Inflammatory macrophage treated with lipopolysaccharide for 4 hours (primary cell): ENCODE measurements around the gene MAP3K9.
"Not testable (repeated sequence)": the region's sequence is repeated elsewhere in the genome, so short reads cannot be mapped to it uniquely, and the experiment has no call there.

Experiments
- DNase-seq: peaks from one replicate; pipeline ENCODE4 v3.0.0-alpha.2; 2020

The MAP3K9 gene

DNA sequence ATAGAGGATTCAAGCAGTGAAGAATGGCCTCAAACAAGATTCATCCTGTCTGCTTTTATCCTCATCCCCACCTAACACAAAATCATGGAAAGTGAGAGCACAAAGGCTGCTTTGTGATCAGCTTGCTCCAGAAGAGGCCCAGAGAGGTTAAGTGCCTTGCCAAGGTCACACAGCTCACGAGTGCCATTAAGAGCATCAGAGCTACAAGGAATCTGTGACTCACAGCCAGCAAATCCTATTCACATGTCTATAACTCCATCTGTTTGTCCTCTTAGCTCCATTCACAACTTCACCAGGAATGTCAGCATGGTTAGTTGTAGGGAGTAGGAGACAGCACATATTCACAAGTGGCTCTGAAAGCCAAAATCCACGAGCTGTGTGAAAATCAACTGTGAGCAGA lies 87.8 kb downstream of the MAP3K9 start:
- no peak for DNase-seq

DNA sequence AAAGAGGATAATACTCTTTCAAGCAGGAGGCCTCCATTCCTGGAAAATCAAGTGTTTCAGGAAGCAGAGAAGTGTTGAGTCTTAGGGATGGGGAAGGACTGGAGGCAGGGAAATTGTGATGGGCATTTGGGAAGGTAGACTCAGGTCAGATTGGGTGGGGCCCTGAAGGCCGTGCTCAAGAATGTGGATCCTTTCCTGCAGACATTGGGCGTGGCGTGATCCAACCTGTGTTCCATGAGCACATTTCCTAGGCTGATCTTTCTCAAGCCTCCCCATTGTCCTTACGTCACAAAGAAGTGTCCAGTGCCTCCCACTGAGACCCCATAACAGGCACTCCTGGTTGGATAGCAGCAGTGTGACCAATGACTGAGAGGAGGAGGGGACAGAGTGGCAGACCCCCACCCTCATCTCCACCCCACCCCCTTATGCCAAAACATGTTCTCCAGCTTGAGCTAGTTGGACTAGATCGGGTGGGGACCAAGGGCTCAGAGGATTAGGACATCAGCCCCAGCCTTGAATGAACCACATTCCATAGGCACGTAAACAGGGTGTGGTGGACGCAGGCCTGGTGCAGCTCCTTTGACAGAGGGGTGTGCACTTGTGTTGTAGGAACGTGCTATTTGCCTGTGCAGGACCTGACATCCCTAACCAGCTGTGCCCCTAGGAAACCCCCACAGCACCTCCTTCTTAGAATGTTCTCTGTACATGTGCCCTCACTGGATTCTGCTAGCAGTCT lies 90.8 kb downstream of the MAP3K9 start:
- DNase-seq = no peak

DNA sequence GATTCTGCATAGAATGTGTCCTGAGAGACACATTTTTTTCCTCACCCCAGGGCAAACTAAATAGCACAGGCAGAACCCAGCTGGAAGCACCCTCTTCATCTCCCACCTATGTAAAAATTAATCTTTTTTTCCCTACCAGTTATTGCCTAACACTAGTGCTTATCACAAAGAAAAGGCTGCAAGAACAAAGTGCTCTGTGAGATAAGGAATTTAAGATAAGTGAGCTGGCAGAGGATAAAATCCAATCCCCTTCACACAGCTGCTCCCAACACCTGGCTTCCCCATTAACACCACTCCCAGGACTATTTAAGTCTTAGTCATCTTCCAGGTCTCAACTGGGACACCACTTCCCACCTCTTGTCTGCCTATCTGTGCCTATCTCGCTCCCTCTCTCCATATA lies 92.4 kb downstream of the MAP3K9 start:
- no peak for DNase-seq

DNA sequence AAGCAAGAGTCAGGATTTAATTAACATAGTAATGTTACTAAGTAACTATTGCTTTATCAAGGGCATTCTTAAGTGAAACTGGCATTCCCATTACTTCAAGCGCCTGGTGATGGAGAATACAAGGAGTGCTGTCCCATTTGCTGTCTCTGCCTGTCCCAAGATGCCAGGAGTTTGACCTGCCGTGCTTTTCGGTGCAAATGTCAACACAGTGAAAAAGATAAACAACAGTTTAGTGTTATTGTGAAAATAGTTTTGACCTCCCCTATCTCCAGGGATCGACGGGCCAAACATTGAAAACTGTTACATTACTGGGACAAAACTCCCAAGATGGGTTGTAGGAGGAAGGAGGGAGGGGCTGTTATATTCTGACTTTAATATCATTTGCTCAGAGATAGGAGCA lies 92.8 kb downstream of the MAP3K9 start:
- no peak for DNase-seq

DNA sequence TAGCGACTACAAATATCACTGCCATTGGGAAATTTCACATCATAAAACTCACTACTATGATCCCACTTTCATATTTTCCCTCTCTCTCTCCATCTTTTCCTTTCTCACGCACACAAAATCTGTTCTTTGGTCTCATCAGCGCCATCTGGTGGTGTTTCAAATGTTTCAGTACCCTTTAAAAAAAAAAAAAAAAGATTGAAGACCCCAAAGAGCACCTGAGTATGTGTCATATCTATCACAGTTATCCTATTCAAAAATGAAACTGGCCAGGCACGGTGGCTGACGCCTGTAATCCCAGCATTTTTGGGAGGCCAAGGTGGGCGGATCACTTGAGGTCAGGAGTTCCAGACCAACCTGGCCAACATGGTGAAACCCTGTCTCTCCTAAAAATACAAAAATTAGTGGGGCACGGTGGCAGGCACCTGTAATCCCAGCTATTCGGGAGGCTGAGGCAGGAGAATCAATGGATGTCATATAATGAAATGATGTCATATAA lies 95.2 kb downstream of the MAP3K9 start:
- peak; percentile 51 for DNase-seq

DNA sequence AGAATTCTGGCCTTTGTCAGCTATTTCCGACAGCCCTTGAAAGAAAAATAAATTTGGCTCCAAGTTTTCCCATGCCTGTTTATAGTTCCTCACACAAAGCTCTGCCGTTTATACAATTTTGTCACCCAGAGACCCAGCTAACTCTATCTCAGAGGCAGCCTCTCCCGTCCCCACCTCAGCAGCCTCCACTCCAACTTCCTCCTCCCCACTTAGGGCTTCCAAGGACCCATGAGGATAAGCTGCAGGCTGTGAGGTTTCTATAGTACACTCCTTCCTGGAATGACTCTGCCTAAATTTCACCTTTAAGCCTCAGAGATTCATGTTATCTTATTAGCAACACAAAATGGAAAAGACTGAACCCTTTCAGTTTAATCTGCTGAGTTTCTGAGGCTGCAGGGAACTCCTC lies 95.8 kb downstream of the MAP3K9 start:
- no peak for DNase-seq

DNA sequence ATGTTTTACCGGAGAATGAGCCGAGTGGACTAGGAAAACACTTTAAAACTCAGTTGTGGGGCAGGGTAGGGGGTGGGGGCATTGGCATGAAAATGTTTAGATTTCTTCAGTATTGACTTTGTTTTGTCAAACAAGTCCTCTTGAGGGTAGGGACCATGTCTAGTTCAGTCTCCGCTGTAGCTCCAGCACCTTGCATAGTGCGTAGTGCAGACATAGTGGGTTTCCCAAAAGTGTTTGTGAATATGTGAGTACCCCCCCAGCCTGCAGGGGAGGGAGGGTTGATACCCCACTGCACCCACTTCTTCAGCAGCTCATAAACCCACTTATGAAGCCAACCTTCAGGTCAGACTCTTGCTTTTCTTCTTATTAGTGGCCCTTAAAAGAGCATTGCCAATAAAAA lies 96.2 kb downstream of the MAP3K9 start:
- no peak for DNase-seq

DNA sequence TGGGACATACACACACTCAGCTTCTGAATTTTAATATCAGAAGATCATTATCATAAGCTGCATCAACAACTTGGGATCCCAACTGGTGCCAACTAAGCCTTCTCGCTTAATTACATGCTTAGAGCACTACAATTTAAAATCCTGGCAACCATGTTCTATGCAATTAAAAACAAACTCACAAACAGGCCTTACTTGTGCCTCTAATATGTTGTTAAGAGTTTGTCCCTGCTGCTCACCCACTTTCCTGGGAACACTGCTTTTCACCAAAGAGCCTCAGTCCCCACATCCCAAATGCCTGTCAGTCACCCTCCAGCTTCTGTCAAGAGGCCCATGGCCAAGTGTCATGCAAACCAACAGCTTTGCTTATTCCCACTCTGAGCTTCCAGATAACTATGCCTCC lies 97.9 kb downstream of the MAP3K9 start:
- DNase-seq = no peak

DNA sequence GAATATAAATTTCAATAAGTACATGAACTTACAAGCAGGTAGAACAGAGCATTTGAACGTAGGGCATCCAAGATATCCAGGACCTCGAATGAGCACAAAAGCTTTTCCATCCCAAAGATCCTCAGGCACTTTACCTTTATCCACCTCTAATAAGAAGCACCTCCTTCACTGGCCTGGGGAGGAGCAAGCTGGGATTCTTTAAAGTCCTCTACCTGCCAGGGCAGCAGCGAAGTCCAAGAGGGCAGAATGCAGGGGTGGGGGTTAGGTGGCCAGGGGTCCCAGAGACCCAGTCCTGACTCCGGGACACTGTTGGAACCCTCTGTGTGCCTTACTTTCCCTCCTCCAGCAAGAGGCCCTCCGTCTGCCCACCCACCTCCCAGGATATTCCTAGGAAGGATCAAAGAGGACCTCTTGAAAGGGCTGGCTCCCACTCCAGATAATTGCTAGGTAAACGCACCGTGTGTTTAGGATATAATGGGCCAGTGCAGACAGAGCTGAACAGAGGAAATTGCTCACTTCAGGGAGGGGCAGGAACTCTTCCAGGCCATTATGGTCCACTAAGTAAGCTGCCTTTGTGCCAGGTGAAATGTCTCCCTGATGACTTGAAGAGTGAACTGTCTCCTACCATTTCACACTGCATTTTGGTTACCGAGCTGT lies 99.5 kb downstream of the MAP3K9 start:
- no peak for DNase-seq

DNA sequence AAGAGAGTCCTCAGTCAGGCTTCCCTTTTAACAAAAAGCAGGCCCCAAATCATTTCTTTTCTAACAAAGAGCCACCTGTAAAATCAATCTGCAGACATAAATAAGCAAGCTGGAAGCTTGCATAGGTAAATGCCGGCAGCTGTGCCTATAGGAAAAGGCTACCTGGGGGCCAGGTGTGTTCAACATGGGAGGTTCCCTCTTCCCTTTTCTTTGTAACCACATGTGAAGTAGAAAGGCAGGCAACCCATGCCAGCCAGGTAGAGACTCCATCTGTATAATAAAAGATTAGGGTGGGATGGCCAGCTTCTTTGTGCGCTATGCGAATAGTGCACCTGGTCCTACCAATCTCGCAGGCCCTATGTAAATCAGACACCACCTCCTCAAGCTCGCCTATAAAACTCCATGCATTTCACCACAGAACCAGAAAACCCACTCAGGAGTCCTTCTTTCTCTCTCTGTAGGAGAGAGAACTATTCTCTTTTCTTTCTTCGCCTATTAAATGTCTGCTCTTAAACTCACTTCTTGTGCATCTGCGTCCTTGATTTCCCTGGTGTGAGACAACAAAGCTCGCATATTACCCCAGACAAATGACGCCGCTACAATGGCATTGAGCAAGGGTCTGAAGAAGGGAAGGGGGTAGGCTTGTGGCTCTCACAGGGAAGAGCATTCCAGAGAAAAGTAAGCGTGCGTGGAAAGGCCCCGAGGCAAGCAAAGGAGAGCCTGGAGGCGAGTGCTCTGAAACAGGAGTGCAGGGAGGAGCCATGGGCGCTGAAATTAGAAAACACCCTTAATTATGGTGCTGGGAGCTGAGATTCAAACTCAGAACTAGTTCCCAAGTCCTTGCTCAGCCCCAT lies 100.4 kb downstream of the MAP3K9 start:
- no peak for DNase-seq

DNA sequence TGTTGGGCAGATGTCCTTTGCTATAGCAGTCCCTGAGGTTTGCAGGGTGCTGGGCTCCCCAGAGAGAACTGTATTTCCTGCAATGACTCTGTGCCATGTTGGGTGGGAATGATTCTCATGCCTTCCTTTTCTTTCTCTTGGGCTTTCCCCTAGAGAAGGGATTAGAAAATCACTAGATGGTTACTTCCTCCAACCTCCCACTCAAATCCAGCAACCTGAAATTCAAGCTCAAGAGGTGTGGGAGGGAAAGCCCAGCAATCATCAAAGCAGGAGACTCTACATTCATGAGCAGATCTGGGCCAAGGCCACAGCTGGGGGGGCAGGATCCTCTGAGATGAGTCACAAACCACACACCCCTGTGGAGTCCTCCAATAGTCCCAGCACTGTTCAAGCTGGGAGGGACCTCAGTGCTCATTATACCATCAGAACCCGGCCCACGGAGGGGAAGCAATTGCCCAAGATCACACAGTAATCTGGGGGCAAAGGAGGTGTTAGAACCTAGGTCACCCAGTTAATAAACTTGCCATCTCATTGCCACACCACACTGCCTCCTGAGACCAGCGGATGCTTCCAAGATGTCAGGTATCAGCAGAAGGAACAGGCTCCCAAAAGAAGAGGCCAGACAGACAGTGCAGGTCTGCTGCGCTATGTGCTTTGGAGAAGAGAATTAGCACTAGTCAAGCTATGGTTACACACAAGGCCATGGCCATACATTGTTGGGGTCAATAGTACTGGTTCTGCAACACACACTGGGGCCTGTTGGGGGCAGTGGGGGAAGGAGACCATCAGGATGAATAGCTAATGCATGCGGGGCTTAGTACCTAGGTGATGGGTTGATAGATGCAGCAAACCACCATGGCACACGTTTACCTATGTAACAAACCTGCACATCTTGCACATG lies 101.9 kb downstream of the MAP3K9 start:
- peak; percentile 88 for DNase-seq

DNA sequence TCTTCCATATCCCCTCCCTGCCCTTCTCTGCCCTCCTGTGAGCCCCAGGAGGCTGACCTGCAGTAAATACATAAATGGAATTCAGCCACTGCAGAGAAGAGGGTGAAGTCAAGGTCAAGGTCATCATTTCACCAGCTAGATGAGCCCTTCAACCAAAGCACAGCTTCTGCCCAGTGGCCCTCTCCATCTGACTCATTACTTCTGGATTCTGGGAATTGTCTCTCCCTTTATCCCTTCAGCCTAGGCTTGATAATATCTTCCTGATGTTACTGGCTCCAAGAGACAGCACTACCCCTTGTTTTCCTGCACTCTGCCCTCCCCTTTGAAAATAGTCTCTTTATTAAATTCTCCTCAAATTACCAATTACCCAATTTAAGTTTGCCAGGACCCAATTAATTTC lies 103.1 kb downstream of the MAP3K9 start:
- no peak for DNase-seq

DNA sequence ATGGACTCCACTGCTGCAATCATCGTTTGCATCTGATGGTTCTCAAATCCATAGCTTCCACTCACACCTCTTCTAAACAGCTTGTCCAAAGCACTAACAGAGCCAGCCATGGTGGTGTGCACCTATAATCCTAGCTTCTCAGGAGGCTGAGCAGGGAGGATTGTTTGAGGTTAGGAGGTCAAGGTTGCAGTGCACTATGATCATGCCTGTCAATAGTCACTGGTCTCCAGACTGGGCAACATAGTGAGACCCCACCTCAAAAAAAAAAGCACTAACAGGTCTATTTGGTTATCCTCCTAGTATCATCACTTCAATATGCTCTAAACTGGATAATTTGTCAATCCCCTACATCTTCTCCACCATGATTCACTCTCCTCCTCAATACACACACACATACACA lies 104.4 kb downstream of the MAP3K9 start:
- DNase-seq = no peak

DNA sequence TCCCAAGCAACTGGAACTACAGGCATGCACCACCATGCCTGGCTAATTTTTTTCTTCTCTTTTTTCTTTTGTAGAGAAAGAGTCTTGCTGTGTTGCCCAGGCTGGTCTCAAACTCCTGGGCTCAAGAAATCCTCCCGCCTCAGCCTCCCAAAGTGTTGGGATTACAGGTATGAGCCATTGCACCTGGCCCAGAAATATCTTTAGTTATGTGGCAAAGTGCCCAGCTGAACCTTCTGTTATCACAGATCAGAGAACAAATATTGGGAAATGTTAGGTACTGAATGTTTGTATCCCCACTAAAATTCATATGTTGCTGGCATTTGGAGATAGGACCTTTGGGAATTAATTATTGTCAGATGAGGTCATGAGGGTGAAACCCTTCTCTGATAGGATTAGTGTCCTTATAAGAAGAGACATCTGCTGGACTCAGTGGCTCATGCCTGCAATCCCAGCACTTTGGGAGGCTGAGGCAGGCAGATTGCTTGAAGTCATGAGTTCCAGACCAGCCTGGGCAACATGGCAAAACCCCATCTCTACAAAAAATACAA lies 105.6 kb downstream of the MAP3K9 start:
- not testable (repeated sequence) for DNase-seq

DNA sequence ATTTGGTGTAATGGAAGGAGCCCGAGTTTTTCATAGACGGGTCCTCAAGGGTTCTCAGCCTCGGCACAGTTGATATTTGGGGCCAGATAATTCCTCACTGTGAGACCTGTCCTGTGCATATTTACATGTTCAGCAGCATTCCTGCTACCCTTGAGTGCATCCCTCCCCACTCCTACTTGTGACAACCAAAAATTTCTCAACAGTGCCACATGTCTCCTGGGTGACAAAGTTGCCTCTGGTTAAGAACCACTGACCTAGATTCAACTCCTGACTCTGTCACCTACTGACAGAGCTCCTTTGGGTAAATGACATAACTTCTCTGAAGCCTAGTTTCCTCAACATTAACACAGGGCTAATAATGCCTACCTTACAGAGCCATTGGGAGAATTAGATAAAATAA lies 107.2 kb downstream of the MAP3K9 start:
- peak; percentile 39 for DNase-seq

DNA sequence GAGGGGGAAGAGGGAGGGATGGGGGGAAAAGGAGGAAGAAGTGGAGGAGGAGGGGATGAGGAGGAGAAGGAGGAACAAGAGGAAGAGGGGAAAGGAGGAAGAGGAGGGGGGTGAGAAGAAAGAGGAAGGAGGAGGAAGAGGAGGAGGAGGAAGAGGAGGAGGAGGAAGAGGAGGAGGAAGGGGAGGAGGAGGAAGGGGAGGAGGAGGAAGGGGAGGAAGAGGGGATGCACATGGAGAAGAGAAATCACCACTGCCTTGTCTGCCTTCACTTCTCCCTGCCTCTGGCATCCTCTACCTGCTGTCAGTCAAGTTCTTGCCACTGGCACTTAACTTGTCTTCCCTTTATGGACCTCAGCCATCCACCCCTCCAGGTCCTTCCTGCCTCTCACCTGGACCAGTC lies 107.7 kb downstream of the MAP3K9 start:
- no peak for DNase-seq

DNA sequence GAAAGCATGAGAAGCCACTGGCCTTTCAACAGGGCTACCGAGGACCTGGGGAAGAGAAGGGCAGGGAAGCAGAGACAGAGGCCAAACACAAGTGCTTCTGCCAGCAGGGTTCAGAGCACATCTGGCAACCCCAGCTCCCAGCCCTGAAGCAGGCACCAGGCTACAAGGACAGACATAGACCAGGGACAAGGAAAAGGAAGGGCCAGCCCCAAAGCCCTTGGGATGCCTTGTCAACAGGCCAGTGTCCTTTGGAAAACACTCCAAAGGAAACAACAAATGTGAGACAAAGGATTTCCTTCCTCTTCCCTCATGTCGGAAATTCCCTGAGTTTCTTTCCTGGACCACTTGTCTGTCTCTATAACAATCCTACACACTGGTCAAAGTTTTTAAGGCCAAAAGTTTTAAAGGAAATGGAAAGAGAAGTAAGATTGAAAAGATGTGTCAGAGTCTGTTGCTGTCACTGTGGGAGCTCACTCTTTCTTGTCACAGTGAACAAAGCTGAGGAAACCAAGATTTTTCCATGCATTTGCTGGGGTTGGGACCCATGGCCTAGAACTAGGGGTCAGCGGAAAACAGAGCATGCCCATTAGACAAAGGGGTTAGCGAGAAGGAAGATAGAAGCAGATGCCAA lies 108.2 kb downstream of the MAP3K9 start:
- peak; percentile 57 for DNase-seq

DNA sequence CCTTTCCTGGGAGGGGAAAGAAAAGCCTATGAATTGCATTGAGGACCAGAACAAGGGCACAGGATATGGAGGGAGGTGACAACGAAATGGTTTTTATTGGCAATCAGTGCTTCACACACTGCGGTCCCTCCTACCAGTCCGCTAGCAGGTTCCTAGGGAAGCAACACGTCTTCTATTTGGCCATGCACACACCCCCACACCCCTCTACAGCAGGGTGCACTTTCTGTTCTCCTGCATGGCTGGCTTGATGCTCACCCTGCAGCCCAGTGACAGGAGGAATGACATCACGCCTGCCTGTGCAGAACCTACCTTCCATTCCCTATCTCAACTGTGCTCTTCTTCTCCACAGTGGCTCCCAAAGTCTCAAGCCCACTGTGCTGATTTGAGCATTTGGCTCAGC lies 109.7 kb downstream of the MAP3K9 start:
- peak; percentile 57 for DNase-seq

DNA sequence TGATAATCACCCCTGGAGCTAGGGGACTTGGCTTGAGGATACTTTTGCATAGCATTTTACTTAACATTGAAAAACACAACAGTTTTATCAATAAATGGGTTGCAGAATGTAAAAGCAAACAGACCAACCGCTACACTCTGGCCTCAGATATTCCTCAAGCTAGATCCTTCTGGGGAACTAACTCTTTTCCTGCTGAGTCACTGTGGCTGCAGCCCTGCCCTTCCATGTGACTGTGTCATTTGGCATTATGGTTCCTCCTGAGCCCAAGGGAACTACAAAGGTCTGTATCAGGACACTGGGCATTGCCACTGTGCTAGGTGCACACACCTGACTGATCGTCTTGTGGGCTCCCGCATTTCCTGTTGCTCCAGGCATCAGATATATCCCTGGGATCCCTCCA lies 111.0 kb downstream of the MAP3K9 start:
- peak; percentile 84 for DNase-seq

DNA sequence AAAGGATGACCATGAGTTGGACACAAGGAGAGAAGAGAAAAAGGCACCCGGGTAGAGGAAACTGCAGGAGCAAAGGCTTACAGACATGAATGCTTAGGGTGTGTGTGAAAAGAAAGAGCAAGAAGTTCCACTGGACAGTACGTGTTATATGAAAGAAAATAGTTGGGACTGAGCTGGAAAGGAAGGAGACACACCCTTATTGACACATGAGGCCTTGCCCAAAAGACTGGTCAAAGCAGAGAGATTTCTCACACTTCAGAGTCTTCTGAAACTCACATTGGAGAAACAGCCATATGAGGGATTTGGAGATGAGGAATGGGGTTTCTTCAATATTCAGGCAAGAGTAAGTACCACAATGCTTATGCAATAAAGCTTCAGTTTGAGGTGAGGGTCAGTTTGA lies 111.6 kb downstream of the MAP3K9 start:
- peak; percentile 74 for DNase-seq

DNA sequence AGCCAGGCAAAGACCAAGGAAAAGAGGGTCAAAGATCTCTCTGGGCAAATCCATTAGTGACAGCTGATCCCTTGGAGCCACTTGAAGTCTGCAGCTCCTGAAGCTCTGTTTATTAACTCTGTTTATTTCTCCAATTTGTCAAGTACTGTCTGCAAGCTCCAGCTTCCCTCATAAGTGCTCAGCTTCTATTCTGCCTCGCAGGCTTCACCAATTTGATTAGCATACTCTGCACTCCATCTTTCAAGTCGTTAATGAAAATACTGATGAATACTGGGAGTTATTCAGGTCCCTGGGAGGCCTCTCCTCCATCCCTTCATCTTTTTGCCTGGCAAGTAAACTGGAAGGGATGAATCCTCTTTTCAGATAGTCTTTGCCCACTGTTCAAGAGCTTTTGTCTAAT lies 113.3 kb downstream of the MAP3K9 start:
- no peak for DNase-seq

DNA sequence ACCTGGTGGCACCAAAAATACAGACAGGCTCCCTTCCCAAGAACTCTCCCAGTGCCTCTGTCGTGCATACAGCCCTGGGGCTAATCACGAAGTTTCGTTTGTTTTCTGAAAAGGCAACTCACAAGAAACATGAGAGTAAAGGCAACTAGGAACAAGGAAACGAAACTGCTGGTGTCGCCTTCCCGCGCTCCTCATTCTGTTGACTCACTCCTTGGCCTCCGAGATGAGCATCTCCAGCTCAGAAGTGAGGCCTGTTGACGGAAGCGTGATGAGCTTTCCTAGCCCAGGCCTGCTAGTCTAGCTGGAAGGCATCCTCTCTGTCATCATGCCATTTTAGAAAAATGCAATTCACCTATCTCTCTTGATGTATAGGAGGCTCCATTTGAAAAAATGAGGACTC lies 117.1 kb downstream of the MAP3K9 start:
- DNase-seq = peak; percentile 97
